ENCODE data around the gene TNFAIP8. TPM values are rescaled to one million over a fixed set of nuclear protein-coding genes. Genes with fewer than 3 reads are reported as not detected.

Gene TNFAIP8
- total RNA-seq, 1 donor from 2014 or later: 15.3 TPM

GRCh38 chr5:119345861-119346260 is 10.0 kb upstream of the TNFAIP8 start:
- DNase-seq (ENCODE audit: extremely low read depth, low read depth, low spot score): no peak

- no peak for DNase-seq (ENCODE audit: extremely low read depth, low read depth, low spot score)
Measured at GRCh38 chr5:119346394-119346793, 9.4 kb upstream of the TNFAIP8 start.

- DNase-seq (ENCODE audit: extremely low read depth, low read depth, low spot score): no peak
Measured at GRCh38 chr5:119347574-119347973, 8.2 kb upstream of the TNFAIP8 start.

- DNase-seq (ENCODE audit: extremely low read depth, low read depth, low spot score): no peak
Measured at GRCh38 chr5:119347991-119348390, 7.8 kb upstream of the TNFAIP8 start.

GRCh38 chr5:119353213-119353612 is 2.6 kb upstream of the TNFAIP8 start:
- DNase-seq (ENCODE audit: extremely low read depth, low read depth, low spot score): no peak

GRCh38 chr5:119353686-119354366 is 2.0 kb upstream of the TNFAIP8 start:
- no peak for DNase-seq (ENCODE audit: extremely low read depth, low read depth, low spot score)

- DNase-seq (ENCODE audit: extremely low read depth, low read depth, low spot score): no peak
Measured at GRCh38 chr5:119354537-119355243, 1.1 kb upstream of the TNFAIP8 start.

- DNase-seq (ENCODE audit: extremely low read depth, low read depth, low spot score): no peak
Measured at GRCh38 chr5:119355244-119355638, 578 bp upstream of the TNFAIP8 start.

GRCh38 chr5:119356612-119357188 is 881 bp downstream of the TNFAIP8 start:
- DNase-seq (ENCODE audit: extremely low read depth, low read depth, low spot score): no peak

- no peak for DNase-seq (ENCODE audit: extremely low read depth, low read depth, low spot score)
Measured at GRCh38 chr5:119357270-119357669, 1.5 kb downstream of the TNFAIP8 start.

- DNase-seq (ENCODE audit: extremely low read depth, low read depth, low spot score): no peak
Measured at GRCh38 chr5:119357808-119358529, 2.1 kb downstream of the TNFAIP8 start.

- no peak for DNase-seq (ENCODE audit: extremely low read depth, low read depth, low spot score)
Measured at GRCh38 chr5:119358530-119358900, 2.7 kb downstream of the TNFAIP8 start.

- DNase-seq (ENCODE audit: extremely low read depth, low read depth, low spot score): no peak
Measured at GRCh38 chr5:119358901-119359603, 3.2 kb downstream of the TNFAIP8 start.

- no peak for DNase-seq (ENCODE audit: extremely low read depth, low read depth, low spot score)
Measured at GRCh38 chr5:119359737-119360413, 4.1 kb downstream of the TNFAIP8 start.

GRCh38 chr5:119360905-119361593 is 5.2 kb downstream of the TNFAIP8 start:
- DNase-seq (ENCODE audit: extremely low read depth, low read depth, low spot score): no peak

GRCh38 chr5:119361594-119362125 is 5.8 kb downstream of the TNFAIP8 start:
- no peak for DNase-seq (ENCODE audit: extremely low read depth, low read depth, low spot score)

GRCh38 chr5:119362714-119363113 is 6.9 kb downstream of the TNFAIP8 start:
- no peak for DNase-seq (ENCODE audit: extremely low read depth, low read depth, low spot score)

GRCh38 chr5:119363271-119363670 is 7.5 kb downstream of the TNFAIP8 start:
- DNase-seq (ENCODE audit: extremely low read depth, low read depth, low spot score): no peak

- DNase-seq (ENCODE audit: extremely low read depth, low read depth, low spot score): no peak
Measured at GRCh38 chr5:119363936-119364335, 8.1 kb downstream of the TNFAIP8 start.
